ENCODE results near the gene CACNA1I.

Gene CACNA1I

DNA sequence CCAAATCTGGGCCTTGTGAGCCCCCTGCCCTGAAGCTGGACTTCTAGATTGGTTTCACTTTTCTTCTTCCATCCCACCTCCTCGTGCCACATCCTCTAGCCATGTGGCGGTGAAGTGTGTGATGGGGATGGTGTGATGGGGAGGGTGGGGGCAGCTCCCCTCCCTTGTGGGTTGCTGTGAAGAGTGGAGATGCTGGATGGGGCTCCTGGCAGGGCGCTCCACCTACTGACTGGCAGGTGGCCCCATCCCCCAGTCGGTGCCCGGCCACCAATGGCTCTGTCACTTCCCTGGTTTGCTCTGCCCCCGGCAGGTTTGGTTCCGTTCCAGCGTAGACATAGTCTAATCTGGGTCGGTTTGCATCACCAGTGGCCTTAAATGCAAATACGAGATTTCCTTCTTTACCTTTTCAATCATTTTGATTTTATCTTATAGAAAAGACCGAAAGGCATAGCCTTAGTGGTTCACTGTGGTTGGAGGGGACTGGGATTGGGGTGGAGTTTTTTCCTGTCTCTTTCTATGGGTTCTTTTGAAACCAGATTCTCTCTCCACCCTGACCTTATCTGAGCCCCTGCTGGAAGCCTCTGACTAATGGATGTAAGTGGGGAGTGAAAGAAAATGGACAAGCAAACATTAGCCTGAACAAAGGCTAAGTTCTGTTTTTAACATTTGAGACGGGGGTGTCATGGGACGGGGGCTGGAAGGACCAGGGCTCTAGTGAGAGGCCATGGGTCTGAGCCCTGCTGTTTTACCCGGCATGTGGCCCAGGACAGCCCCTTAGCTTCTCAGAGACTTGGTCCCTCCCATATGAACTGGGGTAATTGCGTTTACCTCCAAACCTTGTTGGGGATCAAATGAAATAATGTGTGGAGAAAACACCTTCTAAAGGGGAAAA lies 149.3 kb downstream of the CACNA1I start:
- no peak overlapping the region for H3K4me3 ChIP-seq (ENCODE audit: low read length)
- no peak for DNase-seq (ENCODE audit: low read depth)
- TF ChIP-seq, protein P1, sequence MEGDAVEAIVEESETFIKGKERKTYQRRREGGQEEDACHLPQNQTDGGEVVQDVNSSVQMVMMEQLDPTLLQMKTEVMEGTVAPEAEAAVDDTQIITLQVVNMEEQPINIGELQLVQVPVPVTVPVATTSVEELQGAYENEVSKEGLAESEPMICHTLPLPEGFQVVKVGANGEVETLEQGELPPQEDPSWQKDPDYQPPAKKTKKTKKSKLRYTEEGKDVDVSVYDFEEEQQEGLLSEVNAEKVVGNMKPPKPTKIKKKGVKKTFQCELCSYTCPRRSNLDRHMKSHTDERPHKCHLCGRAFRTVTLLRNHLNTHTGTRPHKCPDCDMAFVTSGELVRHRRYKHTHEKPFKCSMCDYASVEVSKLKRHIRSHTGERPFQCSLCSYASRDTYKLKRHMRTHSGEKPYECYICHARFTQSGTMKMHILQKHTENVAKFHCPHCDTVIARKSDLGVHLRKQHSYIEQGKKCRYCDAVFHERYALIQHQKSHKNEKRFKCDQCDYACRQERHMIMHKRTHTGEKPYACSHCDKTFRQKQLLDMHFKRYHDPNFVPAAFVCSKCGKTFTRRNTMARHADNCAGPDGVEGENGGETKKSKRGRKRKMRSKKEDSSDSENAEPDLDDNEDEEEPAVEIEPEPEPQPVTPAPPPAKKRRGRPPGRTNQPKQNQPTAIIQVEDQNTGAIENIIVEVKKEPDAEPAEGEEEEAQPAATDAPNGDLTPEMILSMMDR (conservative IDR thresholded peaks at IDR 0.05; ENCODE audit: low read depth, low read length) = no peak

DNA sequence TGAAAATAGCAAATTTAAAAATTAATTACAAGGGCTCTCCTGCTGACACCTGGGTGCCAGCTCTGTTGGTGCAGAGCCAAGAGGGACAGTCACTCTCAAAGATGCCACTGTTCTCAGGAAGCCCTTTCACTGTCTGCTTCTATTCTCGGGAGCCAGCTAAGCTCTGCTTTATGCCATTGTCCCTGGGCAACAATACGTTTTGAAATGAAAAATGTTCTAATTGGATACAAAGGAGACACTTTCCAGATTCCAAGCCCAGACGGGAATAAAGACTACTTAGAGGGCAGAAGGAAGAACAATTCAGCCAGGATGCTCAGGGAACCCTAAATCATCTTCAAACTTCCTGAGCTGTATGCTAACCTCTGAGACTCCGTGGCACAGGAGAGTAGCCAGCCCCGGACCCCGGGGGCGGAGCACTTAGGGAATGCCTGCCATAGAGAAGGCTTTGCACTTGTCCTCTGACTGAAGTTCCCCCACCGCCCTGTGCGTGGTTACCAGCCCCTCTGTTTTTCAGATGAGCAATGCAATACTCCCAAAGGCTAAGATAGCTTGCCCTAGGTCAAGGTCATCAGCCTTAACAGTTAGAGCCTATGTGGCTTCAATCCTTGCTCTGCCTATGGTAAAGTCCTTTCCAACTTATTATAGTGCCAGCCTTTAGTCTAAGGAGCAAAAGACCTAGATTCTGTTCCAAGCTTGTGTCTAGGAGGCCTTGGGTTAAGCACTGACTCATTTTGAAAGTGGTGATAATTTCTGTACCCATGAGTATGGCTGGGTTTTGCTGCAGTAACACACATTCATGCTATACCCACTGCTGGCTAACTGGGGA lies 150.9 kb downstream of the CACNA1I start:
- TF ChIP-seq, protein P1 (conservative IDR thresholded peaks at IDR 0.05; ENCODE audit: low read depth, low read length) = no peak
- no peak overlapping the region for H3K4me3 ChIP-seq (ENCODE audit: low read length)
- DNase-seq (ENCODE audit: low read depth) = no peak

DNA sequence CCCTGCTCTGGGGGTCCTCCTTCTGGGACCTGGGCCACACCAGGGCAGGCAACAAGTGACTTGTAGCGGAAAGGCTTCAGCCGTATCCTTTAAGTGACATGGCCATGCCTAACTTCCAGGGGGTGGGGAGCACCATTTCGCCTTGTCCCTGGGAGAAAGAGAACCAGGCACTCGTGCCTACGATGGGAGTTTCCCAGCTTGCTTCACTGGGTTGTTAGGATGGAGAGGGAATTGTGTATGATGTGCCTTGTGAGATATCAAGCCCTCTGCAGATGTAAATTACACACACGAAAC lies 151.4 kb downstream of the CACNA1I start:
- TF ChIP-seq, protein P1 (conservative IDR thresholded peaks at IDR 0.05; ENCODE audit: low read depth, low read length) = no peak
- no peak for DNase-seq (ENCODE audit: low read depth)
- no peak overlapping the region for H3K4me3 ChIP-seq (ENCODE audit: low read length)

DNA sequence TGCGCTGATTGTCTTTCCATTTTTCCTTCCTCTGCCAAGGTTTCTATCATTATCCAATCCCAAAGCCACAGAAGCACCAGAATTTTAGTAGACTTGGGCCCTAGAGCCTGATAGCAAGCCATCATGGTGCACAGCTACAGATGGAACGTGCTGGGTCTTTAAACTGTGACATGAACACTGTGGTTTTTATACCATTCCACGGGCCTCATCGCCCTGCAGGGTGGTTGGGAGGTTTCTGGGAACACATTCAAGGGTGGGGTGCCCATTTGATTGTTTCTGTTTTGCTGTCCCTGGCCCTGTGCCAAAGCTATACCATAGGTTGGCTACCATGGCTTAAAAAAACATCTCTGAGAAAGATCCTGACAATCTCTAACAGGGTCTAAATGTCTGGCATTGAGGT lies 151.9 kb downstream of the CACNA1I start:
- TF ChIP-seq, protein P1 (conservative IDR thresholded peaks at IDR 0.05; ENCODE audit: low read depth, low read length) = no peak
- DNase-seq (ENCODE audit: low read depth) = no peak
- H3K4me3 ChIP-seq (ENCODE audit: low read length) = no peak overlapping the region

DNA sequence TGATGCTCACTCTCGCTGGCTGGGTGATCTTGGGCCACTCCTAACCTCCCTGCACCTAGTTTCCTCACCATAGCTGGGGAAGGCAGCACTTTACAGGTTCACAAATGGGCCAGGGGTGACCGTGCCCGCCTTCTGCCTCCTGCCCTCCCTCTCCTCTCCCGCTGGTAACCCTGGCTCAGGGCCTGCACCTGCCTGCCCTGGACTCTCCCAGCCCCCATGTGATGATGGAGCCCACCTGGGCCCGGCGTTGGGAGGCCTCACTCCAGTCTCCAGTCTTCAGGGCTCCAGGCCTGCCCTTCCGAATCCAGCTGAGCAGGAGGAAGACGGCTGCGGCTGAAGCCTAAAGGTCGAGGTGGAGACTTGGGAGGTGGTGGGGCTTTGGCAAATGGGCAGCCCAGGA lies 152.9 kb downstream of the CACNA1I start:
- DNase-seq (ENCODE audit: low read depth) = no peak
- H3K4me3 ChIP-seq (ENCODE audit: low read length) = no peak overlapping the region
- TF ChIP-seq, protein P1 (conservative IDR thresholded peaks at IDR 0.05; ENCODE audit: low read depth, low read length) = no peak

DNA sequence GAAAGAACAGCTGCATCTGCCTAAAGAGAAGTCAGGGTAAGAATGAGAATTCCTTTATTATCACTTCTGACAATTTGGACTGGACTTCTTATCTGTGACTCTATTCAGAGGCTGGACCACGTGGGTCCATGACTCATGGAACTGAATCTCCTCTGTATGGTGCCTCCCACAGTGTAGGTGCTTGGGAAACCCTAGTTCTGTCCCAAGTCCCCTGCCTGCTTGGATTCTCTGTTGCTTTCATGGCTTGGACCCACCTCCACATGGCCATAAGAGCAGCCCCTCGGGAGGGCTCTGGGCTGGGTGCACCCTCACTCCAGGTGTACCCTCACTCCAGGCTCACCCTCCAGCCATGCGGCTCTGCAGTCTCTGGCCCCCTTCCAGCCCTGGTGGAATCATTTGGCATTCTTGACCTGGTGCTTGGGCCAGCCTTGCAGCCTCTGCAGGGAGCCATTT lies 153.4 kb downstream of the CACNA1I start:
- no peak overlapping the region for H3K4me3 ChIP-seq (ENCODE audit: low read length)
- TF ChIP-seq, protein P1 (conservative IDR thresholded peaks at IDR 0.05; ENCODE audit: low read depth, low read length) = no peak
- DNase-seq (ENCODE audit: low read depth) = no peak

Data from retinal pigment epithelial cell (primary cell).